Posterior vena cava (tissue), 2 donors: ENCODE results near the gene CSMD2. TPM values are rescaled to one million over a fixed set of nuclear protein-coding genes. Genes with fewer than 3 reads are reported as not detected.

Experiments
- DNase-seq: peaks from one replicate; pipeline ENCODE4 v3.0.0-alpha.2; 2020; ENCODE audit warnings: low spot score
- intact Hi-C, 2 donors: fragments of 100-400 bp; cut with DNase I; formaldehyde crosslinking; loops; one replicate each; pipeline versions ENCODE4 v1.14.1 to v1.14.2; 2022 to 2023
- total RNA-seq, 2 donors: library from RNA; stranded (reverse); fragmentation: NEBNext Ultra II Directional; extraction: Animal tissue kit (Norgen Biotek cat#: 25700); gene quantifications; one replicate each; pipeline ENCODE4 v1.2.1, GENCODE V29; 2021
- donor health status: DM: yes; HTN: yes; CAD: no.
- donor health status: DM: yes; HTN: yes; CAD: no.

CSMD2 gene
- total RNA-seq, 2 donors from 2014 or later, result 2.4 to 3.1 TPM

GRCh38 chr1:33985656-33986055, 179.4 kb downstream of the CSMD2 start:
- DNase-seq, result no peak

GRCh38 chr1:33984906-33985565, 180.0 kb downstream of the CSMD2 start:
- intact Hi-C loops, result loop anchor here in 1 of 2 donors (10.0 kb wide), 1 partner anchor 90 kb away; no protein-coding TSS in a partner anchor

More at GRCh38 chr1:33985656-33986055, 179.4 kb downstream of the CSMD2 start:
- intact Hi-C loops, result loop anchor here in 1 of 2 donors (10.0 kb wide), 1 partner anchor 91 kb away; no protein-coding TSS in a partner anchor

GRCh38 chr1:33982419-33982818, 182.6 kb downstream of the CSMD2 start:
- intact Hi-C loops, result loop anchor here in 1 of 2 donors (10.0 kb wide), 1 partner anchor 88 kb away; no protein-coding TSS in a partner anchor
- no peak for DNase-seq

More at GRCh38 chr1:33984906-33985565, 180.0 kb downstream of the CSMD2 start:
- DNase-seq, result no peak

GRCh38 chr1:33979341-33979740, 185.7 kb downstream of the CSMD2 start:
- intact Hi-C loops, result no loop called here
- no peak for DNase-seq

- intact Hi-C loops, result no loop called here
- DNase-seq, result peak; percentile 16
These were observed 189.1 kb downstream of the CSMD2 start for GRCh38 chr1:33975961-33976360.

- no peak for DNase-seq
- intact Hi-C loops, result no loop called here
These were observed 191.1 kb downstream of the CSMD2 start for GRCh38 chr1:33973799-33974545.

GRCh38 chr1:33972676-33973395, 192.2 kb downstream of the CSMD2 start:
- intact Hi-C loops, result no loop called here
- peak; percentile 80 for DNase-seq

GRCh38 chr1:33971913-33972312, 193.1 kb downstream of the CSMD2 start:
- no peak for DNase-seq
- intact Hi-C loops, result no loop called here

GRCh38 chr1:33971018-33971710, 193.9 kb downstream of the CSMD2 start:
- peak; percentile 86 for DNase-seq
- intact Hi-C loops, result no loop called here

GRCh38 chr1:33970148-33970825, 194.7 kb downstream of the CSMD2 start:
- intact Hi-C loops, result no loop called here

GRCh38 chr1:33966346-33967141, 198.5 kb downstream of the CSMD2 start:
- peak; percentile 35 for DNase-seq
- intact Hi-C loops, result loop anchor here in 1 of 2 donors (5.0 kb wide), 1 partner anchor 594 kb away; no protein-coding TSS in a partner anchor

More at GRCh38 chr1:33970148-33970825, 194.7 kb downstream of the CSMD2 start:
- peak; percentile 62 for DNase-seq

GRCh38 chr1:33965086-33965485, 199.9 kb downstream of the CSMD2 start:
- peak; percentile 30 for DNase-seq
- intact Hi-C loops, result loop anchor here in 1 of 2 donors (5.0 kb wide), 1 partner anchor 593 kb away; no protein-coding TSS in a partner anchor

GRCh38 chr1:33962061-33962460, 203.0 kb downstream of the CSMD2 start:
- intact Hi-C loops, result no loop called here
- no peak for DNase-seq

- intact Hi-C loops, result no loop called here
- DNase-seq, result no peak
These were observed 204.7 kb downstream of the CSMD2 start for GRCh38 chr1:33960188-33960895.

GRCh38 chr1:33957854-33958253, 207.2 kb downstream of the CSMD2 start:
- DNase-seq, result peak; percentile 25
- intact Hi-C loops, result no loop called here

- DNase-seq, result peak; percentile 54
These were observed 209.9 kb downstream of the CSMD2 start for GRCh38 chr1:33955096-33955495.

GRCh38 chr1:33949570-33949969, 215.5 kb downstream of the CSMD2 start:
- no peak for DNase-seq
- intact Hi-C loops, result no loop called here

More at GRCh38 chr1:33955096-33955495, 209.9 kb downstream of the CSMD2 start:
- intact Hi-C loops, result no loop called here
